Activated naive CD4-positive, alpha-beta T cell treated with anti-CD3 and anti-CD28 coated beads, Interleukin-2, amount 10 ng/mL, durations not matched to agents 7 days and 5 days (primary cell): Measurements from ENCODE around the gene CNGA1.
"Not testable (repeated sequence)": the region's sequence is repeated elsewhere in the genome, so short reads cannot be mapped to it uniquely, and the experiment has no call there.

Experiments used
- CTCF ChIA-PET: fragments of 350-600 bp; sonication (Branson Sonifier 250); formaldehyde crosslinking; loops from one replicate; lab custom pipeline; 2021; ENCODE audit warnings: antibody characterized with exemption; lab: Charles Lee
- DNase-seq: peaks from one replicate; pipeline ENCODE4 v3.0.0-alpha.2; 2020
- H3K27ac Mint-ChIP-seq: one replicate; pipeline ENCODE4 v1.8.0; 2021; ENCODE audit warnings: mild to moderate bottlenecking, moderate library complexity, mixed read lengths
- H3K27me3 Mint-ChIP-seq: one replicate; pipeline ENCODE4 v1.8.0; 2021; ENCODE audit warnings: mild to moderate bottlenecking, mixed read lengths
- H3K36me3 Mint-ChIP-seq: one replicate; pipeline ENCODE4 v1.8.0; 2021; ENCODE audit warnings: mixed read lengths
- H3K4me1 Mint-ChIP-seq: one replicate; pipeline ENCODE4 v1.8.0; 2021; ENCODE audit warnings: mixed read lengths
- H3K4me3 Mint-ChIP-seq: one replicate; pipeline ENCODE4 v1.8.0; 2021; ENCODE audit warnings: mild to moderate bottlenecking, moderate library complexity, mixed read lengths
- H3K9me3 Mint-ChIP-seq: one replicate; pipeline ENCODE4 v1.8.0; 2021; ENCODE audit warnings: mixed read lengths

Gene CNGA1

DNA sequence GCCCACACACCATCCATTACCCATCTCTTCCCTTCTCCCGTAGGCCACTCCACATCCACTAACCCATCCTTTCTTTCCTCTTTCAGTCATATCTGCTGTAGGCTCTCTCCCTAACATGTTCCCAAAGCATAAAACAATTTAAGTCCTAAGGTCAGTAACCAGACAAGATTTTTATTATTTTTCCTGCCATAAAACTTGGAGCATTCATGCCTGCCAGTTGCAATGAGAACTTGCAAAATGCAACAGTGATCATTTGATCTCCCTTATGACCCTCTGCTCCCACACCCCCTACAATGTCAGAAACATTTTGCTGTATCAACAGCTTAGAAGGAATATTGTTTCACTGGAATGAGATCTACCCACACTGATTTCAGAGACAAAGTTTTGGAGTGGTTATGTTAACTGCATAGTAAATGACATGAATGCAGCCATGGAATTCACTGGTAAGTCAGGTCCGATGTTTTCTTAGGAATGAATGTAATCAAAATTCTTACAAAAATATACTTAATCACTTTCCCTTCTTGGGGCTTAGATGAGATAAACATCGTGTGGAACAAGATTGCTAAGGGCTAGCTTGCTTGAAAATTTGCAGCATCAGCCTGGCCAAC is 5.8 kb upstream of the CNGA1 start:
- no peak overlapping the region for H3K27ac Mint-ChIP-seq
- no peaks in the 10 kb centered on the region for H3K36me3 Mint-ChIP-seq
- H3K4me1 Mint-ChIP-seq = peaks cover 3% of the 10 kb centered on the region
- DNase-seq = no peak
- H3K27me3 Mint-ChIP-seq = peaks cover 33% of the 10 kb centered on the region
- no peak overlapping the region for H3K4me3 Mint-ChIP-seq
- H3K9me3 Mint-ChIP-seq = no peaks in the 10 kb centered on the region
- CTCF ChIA-PET = no interaction called here

DNA sequence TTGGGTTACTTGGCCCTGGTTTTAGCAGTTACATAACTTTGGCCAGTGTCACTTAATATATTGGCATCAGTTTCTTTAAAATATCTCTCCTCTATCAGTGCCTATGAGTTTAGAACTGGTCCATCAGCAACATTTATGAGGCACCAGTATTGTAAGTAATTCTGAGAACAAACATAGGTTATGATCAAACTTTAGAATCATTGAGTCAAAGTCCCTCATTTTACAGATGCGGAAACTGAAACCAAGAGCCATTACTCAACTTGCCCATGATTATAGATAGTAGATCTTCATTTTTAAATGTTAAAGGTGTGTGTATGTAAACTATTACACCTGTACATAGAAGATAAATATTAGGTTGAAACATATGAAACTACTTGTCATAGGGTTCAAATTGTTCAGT is 4.6 kb upstream of the CNGA1 start:
- H3K36me3 Mint-ChIP-seq = no peaks in the 10 kb centered on the region
- H3K9me3 Mint-ChIP-seq = no peaks in the 10 kb centered on the region
- CTCF ChIA-PET = interaction anchor here (1.2 kb wide), 1 partner anchor 15 kb away, joined by 4 read pairs; no protein-coding TSS in a partner anchor
- H3K27me3 Mint-ChIP-seq = peaks cover 45% of the 10 kb centered on the region
- peaks cover 5% of the 10 kb centered on the region for H3K4me1 Mint-ChIP-seq
- H3K27ac Mint-ChIP-seq = no peak overlapping the region
- DNase-seq = no peak
- H3K4me3 Mint-ChIP-seq = no peak overlapping the region

- Mint-ChIP-seq H3K4me1 (peaks cover 9% of the 10 kb centered on the region), H3K27ac (no peak overlapping the region), H3K9me3 (no peaks in the 10 kb centered on the region), H3K27me3 (peaks cover 51% of the 10 kb centered on the region), H3K4me3 (no peak overlapping the region), H3K36me3 (no peaks in the 10 kb centered on the region)
- DNase-seq = no peak
- CTCF ChIA-PET = interaction anchor here (0.6 to 1.3 kb wide), 3 partner anchors 16 to 91 kb away, joined by 3 to 4 read pairs (median 3); no protein-coding TSS in a partner anchor
These were observed 1.6 kb upstream of the CNGA1 start for GRCh38 chr4:48018112-48018511.

- CTCF ChIA-PET = interaction anchor here (0.6 to 1.6 kb wide), 3 partner anchors 17 to 92 kb away, joined by 3 to 4 read pairs (median 3); no protein-coding TSS in a partner anchor
- no peaks in the 10 kb centered on the region for H3K36me3 Mint-ChIP-seq
- H3K27me3 Mint-ChIP-seq = peaks cover 51% of the 10 kb centered on the region
- no peak overlapping the region for H3K27ac Mint-ChIP-seq
- peak overlapping the region; percentile 69 for H3K4me3 Mint-ChIP-seq
- DNase-seq = peak; percentile 32
- no peaks in the 10 kb centered on the region for H3K9me3 Mint-ChIP-seq
- peaks cover 9% of the 10 kb centered on the region for H3K4me1 Mint-ChIP-seq
These were observed 659 bp upstream of the CNGA1 start for GRCh38 chr4:48017108-48017571.

- DNase-seq = no peak
- no peaks in the 10 kb centered on the region for H3K9me3 Mint-ChIP-seq
- H3K27me3 Mint-ChIP-seq = peaks cover 59% of the 10 kb centered on the region
- H3K4me1 Mint-ChIP-seq = peaks cover 9% of the 10 kb centered on the region
- CTCF ChIA-PET = interaction anchor here (0.8 to 1.6 kb wide), 4 partner anchors 13 to 93 kb away, joined by 3 to 5 read pairs (median 3); no protein-coding TSS in a partner anchor
- no peak overlapping the region for H3K27ac Mint-ChIP-seq
- no peaks in the 10 kb centered on the region for H3K36me3 Mint-ChIP-seq
- peak overlapping the region; percentile 69 for H3K4me3 Mint-ChIP-seq
These were observed 803 bp downstream of the CNGA1 start for GRCh38 chr4:48015678-48016077.

DNA sequence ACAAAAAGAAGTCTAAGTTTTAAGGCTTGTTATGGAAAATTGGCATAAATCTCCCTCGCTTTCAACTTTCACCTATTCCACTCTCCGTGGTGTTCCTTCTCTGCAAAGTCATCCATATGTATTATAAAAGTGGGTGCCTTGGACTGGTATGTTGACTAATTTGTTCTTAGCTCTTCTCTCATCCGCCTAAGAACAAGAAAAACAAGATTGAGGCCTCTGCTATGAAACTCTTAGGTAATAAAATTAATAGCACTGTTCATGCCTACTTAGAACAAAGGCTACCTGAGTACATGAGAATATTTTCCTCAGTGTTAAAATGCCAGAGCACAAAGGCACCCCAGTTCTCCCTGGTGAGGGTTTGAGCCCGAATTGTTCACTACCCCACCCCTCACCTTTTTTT is 1.3 kb downstream of the CNGA1 start:
- H3K27me3 Mint-ChIP-seq = peaks cover 59% of the 10 kb centered on the region
- peaks cover 9% of the 10 kb centered on the region for H3K4me1 Mint-ChIP-seq
- no peaks in the 10 kb centered on the region for H3K9me3 Mint-ChIP-seq
- no peak overlapping the region for H3K4me3 Mint-ChIP-seq
- CTCF ChIA-PET = no interaction called here
- H3K27ac Mint-ChIP-seq = no peak overlapping the region
- H3K36me3 Mint-ChIP-seq = no peaks in the 10 kb centered on the region
- DNase-seq = no peak

- H3K9me3 Mint-ChIP-seq = peaks cover 4% of the 10 kb centered on the region
- DNase-seq = no peak
- no peak overlapping the region for H3K4me3 Mint-ChIP-seq
- H3K27me3 Mint-ChIP-seq = peaks cover 41% of the 10 kb centered on the region
- peaks cover 9% of the 10 kb centered on the region for H3K4me1 Mint-ChIP-seq
- no peak overlapping the region for H3K27ac Mint-ChIP-seq
- no peaks in the 10 kb centered on the region for H3K36me3 Mint-ChIP-seq
- CTCF ChIA-PET = no interaction called here
These were observed 3.7 kb downstream of the CNGA1 start for GRCh38 chr4:48012824-48013223.

DNA sequence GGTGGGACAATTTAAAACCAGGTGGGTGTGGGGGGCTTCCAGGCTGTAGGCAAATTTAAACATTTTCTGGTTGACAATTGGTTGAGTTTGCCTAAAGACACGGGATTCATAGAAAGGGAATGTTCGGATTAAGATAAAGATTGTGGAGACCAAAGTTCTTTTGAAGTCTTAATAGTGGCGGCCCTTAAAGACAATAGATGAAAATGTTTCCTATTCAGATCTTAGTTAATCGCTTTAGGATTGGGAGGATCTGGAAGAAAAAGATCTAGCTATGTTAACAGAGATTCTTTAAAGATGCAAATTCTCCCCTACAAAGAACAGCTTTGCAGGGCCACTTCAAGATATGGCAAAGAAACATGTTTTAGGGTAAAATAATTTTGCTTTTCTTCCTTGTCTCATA is 4.8 kb downstream of the CNGA1 start:
- no peak for DNase-seq
- H3K4me1 Mint-ChIP-seq = peaks cover 5% of the 10 kb centered on the region
- no peaks in the 10 kb centered on the region for H3K36me3 Mint-ChIP-seq
- CTCF ChIA-PET = no interaction called here
- H3K27ac Mint-ChIP-seq = no peak overlapping the region
- peaks cover 31% of the 10 kb centered on the region for H3K27me3 Mint-ChIP-seq
- peaks cover 6% of the 10 kb centered on the region for H3K9me3 Mint-ChIP-seq
- no peak overlapping the region for H3K4me3 Mint-ChIP-seq

DNA sequence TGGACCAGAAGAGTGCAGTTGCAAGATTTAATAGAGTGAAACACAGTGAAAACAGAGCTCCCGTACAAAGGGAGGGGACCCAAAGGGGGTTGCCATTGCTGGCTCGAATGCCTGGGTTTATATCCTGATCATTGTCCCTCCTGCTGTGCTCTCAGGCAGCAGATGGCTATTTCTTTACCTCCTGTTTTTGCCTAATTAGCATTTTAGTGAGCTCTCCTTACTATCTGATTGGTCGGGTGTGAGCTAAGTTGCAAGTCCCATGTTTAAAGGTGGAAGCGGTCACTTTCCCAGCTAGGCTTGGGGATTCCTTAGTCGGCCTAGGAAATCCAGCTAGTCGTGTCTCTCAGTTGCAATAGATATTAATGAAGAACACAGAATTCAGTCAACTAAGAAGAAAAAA is 5.6 kb downstream of the CNGA1 start:
- H3K9me3 Mint-ChIP-seq, CTCF ChIA-PET, H3K27ac Mint-ChIP-seq: not testable (repeated sequence)

GRCh38 chr4:48008021-48008596 is 8.4 kb downstream of the CNGA1 start:
- DNase-seq = no peak
- CTCF ChIA-PET = no interaction called here
- no peak overlapping the region for H3K4me3 Mint-ChIP-seq
- no peaks in the 10 kb centered on the region for H3K4me1 Mint-ChIP-seq
- no peak overlapping the region for H3K27ac Mint-ChIP-seq
- H3K27me3 Mint-ChIP-seq = peaks cover 7% of the 10 kb centered on the region
- peaks cover 2% of the 10 kb centered on the region for H3K36me3 Mint-ChIP-seq
- peaks cover 12% of the 10 kb centered on the region for H3K9me3 Mint-ChIP-seq

More for the DNA sequence above, 5.6 kb downstream of the CNGA1 start:
- not testable (repeated sequence) for H3K36me3 Mint-ChIP-seq, H3K4me1 Mint-ChIP-seq, H3K4me3 Mint-ChIP-seq, DNase-seq
- H3K27me3 Mint-ChIP-seq = peaks cover 23% of the 10 kb centered on the region

- Mint-ChIP-seq H3K9me3 (peaks cover 12% of the 10 kb centered on the region), H3K4me1 (no peaks in the 10 kb centered on the region), H3K27ac (no peak overlapping the region), H3K27me3 (peaks cover 4% of the 10 kb centered on the region), H3K4me3 (no peak overlapping the region), H3K36me3 (peaks cover 2% of the 10 kb centered on the region)
- DNase-seq = no peak
- CTCF ChIA-PET = interaction anchor here (5.4 kb wide), 1 partner anchor 81 kb away, joined by 34 read pairs; no protein-coding TSS in a partner anchor
These were observed 10.7 kb downstream of the CNGA1 start for GRCh38 chr4:48005781-48006180.

GRCh38 chr4:48003568-48003967 is 12.9 kb downstream of the CNGA1 start:
- not testable (repeated sequence) for H3K36me3 Mint-ChIP-seq, H3K27ac Mint-ChIP-seq, H3K4me3 Mint-ChIP-seq, H3K27me3 Mint-ChIP-seq, H3K4me1 Mint-ChIP-seq
- peak; percentile 60 for DNase-seq
- CTCF ChIA-PET = interaction anchor here (0.6 to 5.4 kb wide), 11 partner anchors 13 to 339 kb away, joined by 3 to 34 read pairs (median 4); partner anchors contain the start of genes CNGA1 and NIPAL1
- peaks cover 12% of the 10 kb centered on the region for H3K9me3 Mint-ChIP-seq

DNA sequence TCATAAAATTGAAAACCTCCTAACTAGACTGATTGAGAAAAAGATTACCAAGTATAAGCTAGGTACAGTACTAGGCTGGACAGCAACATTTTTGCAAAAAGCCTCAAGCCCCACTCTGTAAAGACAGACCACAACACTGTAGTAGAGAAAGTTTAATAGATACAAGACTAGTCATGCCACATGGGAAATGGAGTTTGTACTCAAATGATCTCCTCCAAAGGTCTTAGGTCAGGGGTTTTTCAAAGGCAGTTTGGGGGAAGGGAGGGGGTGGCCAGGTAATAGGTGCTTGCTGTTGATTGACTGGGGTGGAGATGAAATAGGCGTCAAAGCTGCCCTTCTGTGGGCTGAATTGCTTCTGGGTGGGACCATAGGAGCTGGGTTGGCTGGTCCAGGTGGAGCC is 14.2 kb downstream of the CNGA1 start:
- CTCF ChIA-PET = interaction anchor here (1.0 to 5.4 kb wide), 6 partner anchors 14 to 107 kb away, joined by 3 to 34 read pairs (median 5); partner anchors contain the start of genes CNGA1 and NIPAL1
- Mint-ChIP-seq H3K36me3 (peaks cover 2% of the 10 kb centered on the region), H3K27ac (no peak overlapping the region), H3K27me3 (peaks cover 4% of the 10 kb centered on the region), H3K9me3 (peaks cover 7% of the 10 kb centered on the region), H3K4me3 (no peak overlapping the region), H3K4me1 (no peaks in the 10 kb centered on the region)
- no peak for DNase-seq

- Mint-ChIP-seq H3K36me3 (no peaks in the 10 kb centered on the region), H3K27ac (no peak overlapping the region), H3K4me3 (no peak overlapping the region), H3K9me3 (peaks cover 3% of the 10 kb centered on the region), H3K27me3 (no peaks in the 10 kb centered on the region), H3K4me1 (peaks cover 7% of the 10 kb centered on the region)
- DNase-seq = no peak
- CTCF ChIA-PET = no interaction called here
These were observed 20.5 kb downstream of the CNGA1 start for GRCh38 chr4:47996021-47996420.

DNA sequence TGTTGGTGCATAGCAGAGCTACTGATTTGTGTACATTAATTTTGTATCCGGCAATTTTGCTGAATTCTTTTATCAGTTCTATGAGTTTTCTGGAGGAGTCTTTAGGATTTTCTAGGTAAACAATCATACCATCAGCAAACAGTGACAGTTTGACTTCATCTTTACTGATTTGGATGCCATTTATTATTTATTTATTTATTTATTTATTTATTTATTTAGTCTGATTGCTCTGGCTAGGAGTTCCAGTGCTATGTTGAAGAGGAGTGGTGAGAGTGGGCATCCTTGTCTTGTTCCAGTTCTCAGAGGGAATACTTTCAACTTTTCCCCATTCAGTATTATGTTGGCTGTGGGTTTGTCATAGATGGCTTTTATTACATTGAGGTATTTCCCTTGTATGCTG is 24.0 kb downstream of the CNGA1 start:
- H3K4me3 Mint-ChIP-seq, H3K4me1 Mint-ChIP-seq, CTCF ChIA-PET, H3K27me3 Mint-ChIP-seq, DNase-seq, H3K27ac Mint-ChIP-seq, H3K36me3 Mint-ChIP-seq, H3K9me3 Mint-ChIP-seq: not testable (repeated sequence)
